ENCODE measurements around the gene SLC27A4.

The SLC27A4 gene

GRCh38 chr9:128389395-128390149 is 49.2 kb downstream of the SLC27A4 start:
- Histone ChIP-seq H3K36me3 (ENCODE audit: control insufficient read depth in 1 of 2, insufficient read depth in 2 of 2, low read depth in 1 of 2, low read length in 2 of 2) (peaks cover 51 to 70% of the 10 kb centered on the region in 2 experiments), H2AFZ (ENCODE audit: low read depth, low read length) (no peak overlapping the region), H3K14ac (ENCODE audit: low read length in 2 of 2) (no peak overlapping the region), H3K4me2 (ENCODE audit: low read length, poor library complexity, severe bottlenecking) (no peak overlapping the region), H3K9ac (ENCODE audit: low read length) (no peak overlapping the region), H3K4me1 (ENCODE audit: control insufficient read depth, insufficient read depth, low read depth, low read length) (peaks cover 18% of the 10 kb centered on the region), H4K91ac (ENCODE audit: low read length) (no peak overlapping the region), H3K4ac (ENCODE audit: low read depth in 1 of 2, low read length in 2 of 2) (no peak overlapping the region), H3K18ac (ENCODE audit: low read depth in 1 of 2, low read length in 2 of 2) (no peak overlapping the region), H3K23ac (ENCODE audit: low read length in 2 of 2) (no peak overlapping the region), H3K27me3 (ENCODE audit: control insufficient read depth in 1 of 2, insufficient read depth in 1 of 2, low read length in 2 of 2) (peaks cover 2 to 41% of the 10 kb centered on the region in 2 experiments), H2BK12ac (ENCODE audit: low read length in 2 of 2) (no peak overlapping the region), H3K9me3 (ENCODE audit: control insufficient read depth, low read length) (no peaks in the 10 kb centered on the region), H3K79me1 (replicated peaks; ENCODE audit: low read length, poor library complexity, severe bottlenecking) (peaks cover 15% of the 10 kb centered on the region), H2BK5ac (ENCODE audit: low read depth, low read length, poor library complexity, severe bottlenecking) (no peak overlapping the region), H3K27ac (ENCODE audit: low read length, poor library complexity, severe bottlenecking) (no peak overlapping the region), H2AK5ac (ENCODE audit: low read length, severe bottlenecking) (no peak overlapping the region), H2BK15ac (ENCODE audit: low read depth, poor library complexity, severe bottlenecking) (no peak overlapping the region), H3K4me3 (ENCODE audit: insufficient read depth in 1 of 2, low read depth in 1 of 2, low read length in 2 of 2) (peak overlapping the region in 1 of 2 experiments; percentile 5), H2BK120ac (ENCODE audit: low read depth, low read length) (no peak overlapping the region), H4K8ac (ENCODE audit: low read length) (no peak overlapping the region)
- 85% methylated on average over 13 of the region's 13 CpGs for WGBS
- DNase-seq: no peak

GRCh38 chr9:128390150-128390812 is 50.0 kb downstream of the SLC27A4 start:
- Histone ChIP-seq H3K9me3 (ENCODE audit: control insufficient read depth, low read length) (no peaks in the 10 kb centered on the region), H2BK12ac (ENCODE audit: low read length in 2 of 2) (no peak overlapping the region), H4K8ac (ENCODE audit: low read length) (no peak overlapping the region), H2BK120ac (ENCODE audit: low read depth, low read length) (no peak overlapping the region), H3K18ac (ENCODE audit: low read depth in 1 of 2, low read length in 2 of 2) (no peak overlapping the region), H3K4me2 (ENCODE audit: low read length, poor library complexity, severe bottlenecking) (no peak overlapping the region), H3K36me3 (ENCODE audit: control insufficient read depth in 1 of 2, insufficient read depth in 2 of 2, low read depth in 1 of 2, low read length in 2 of 2) (peaks cover 48 to 67% of the 10 kb centered on the region in 2 experiments), H2AFZ (ENCODE audit: low read depth, low read length) (no peak overlapping the region), H3K27me3 (ENCODE audit: control insufficient read depth in 1 of 2, insufficient read depth in 1 of 2, low read length in 2 of 2) (peaks cover 9 to 48% of the 10 kb centered on the region in 2 experiments), H3K23ac (ENCODE audit: low read length in 2 of 2) (no peak overlapping the region), H3K4ac (ENCODE audit: low read depth in 1 of 2, low read length in 2 of 2) (no peak overlapping the region), H2BK5ac (ENCODE audit: low read depth, low read length, poor library complexity, severe bottlenecking) (no peak overlapping the region), H3K27ac (ENCODE audit: low read length, poor library complexity, severe bottlenecking) (no peak overlapping the region), H3K9ac (ENCODE audit: low read length) (no peak overlapping the region), H3K79me1 (replicated peaks; ENCODE audit: low read length, poor library complexity, severe bottlenecking) (peaks cover 10% of the 10 kb centered on the region), H2AK5ac (ENCODE audit: low read length, severe bottlenecking) (no peak overlapping the region), H2BK15ac (ENCODE audit: low read depth, poor library complexity, severe bottlenecking) (no peak overlapping the region), H3K4me3 (ENCODE audit: insufficient read depth in 1 of 2, low read depth in 1 of 2, low read length in 2 of 2) (no peak overlapping the region), H4K91ac (ENCODE audit: low read length) (no peak overlapping the region), H3K14ac (ENCODE audit: low read length in 2 of 2) (no peak overlapping the region), H3K4me1 (ENCODE audit: control insufficient read depth, insufficient read depth, low read depth, low read length) (peaks cover 16% of the 10 kb centered on the region)
- DNase-seq: no peak
- WGBS: 96% methylated on average over 10 of the region's 11 CpGs

GRCh38 chr9:128390813-128391711 is 50.7 kb downstream of the SLC27A4 start:
- 87% methylated on average over 6 of the region's 8 CpGs for WGBS
- no peak for DNase-seq

GRCh38 chr9:128391956-128392301 is 51.6 kb downstream of the SLC27A4 start:
- no peak overlapping the region for H4K91ac ChIP-seq (ENCODE audit: low read length)
- no peak overlapping the region for H3K23ac ChIP-seq (ENCODE audit: low read length in 2 of 2)
- no peak overlapping the region for H2BK120ac ChIP-seq (ENCODE audit: low read depth, low read length)
- H3K4me3 ChIP-seq (ENCODE audit: insufficient read depth in 1 of 2, low read depth in 1 of 2, low read length in 2 of 2): no peak overlapping the region
- H2BK15ac ChIP-seq (ENCODE audit: low read depth, poor library complexity, severe bottlenecking): no peak overlapping the region
- WGBS: 31% methylated on average over 21 of the region's 21 CpGs
- H3K27me3 ChIP-seq (ENCODE audit: control insufficient read depth in 1 of 2, insufficient read depth in 1 of 2, low read length in 2 of 2): peaks cover 19 to 55% of the 10 kb centered on the region in 2 experiments
- no peak overlapping the region for H3K9ac ChIP-seq (ENCODE audit: low read length)
- no peak overlapping the region for H2BK5ac ChIP-seq (ENCODE audit: low read depth, low read length, poor library complexity, severe bottlenecking)
- H3K27ac ChIP-seq (ENCODE audit: low read length, poor library complexity, severe bottlenecking): no peak overlapping the region
- no peak for DNase-seq
- H4K8ac ChIP-seq (ENCODE audit: low read length): no peak overlapping the region
- H3K4ac ChIP-seq (ENCODE audit: low read depth in 1 of 2, low read length in 2 of 2): no peak overlapping the region
- peaks cover 17% of the 10 kb centered on the region for H3K4me1 ChIP-seq (ENCODE audit: control insufficient read depth, insufficient read depth, low read depth, low read length)
- H3K4me2 ChIP-seq (ENCODE audit: low read length, poor library complexity, severe bottlenecking): peak overlapping the region; percentile 34
- no peak overlapping the region for H2AFZ ChIP-seq (ENCODE audit: low read depth, low read length)
- H3K79me1 ChIP-seq (replicated peaks; ENCODE audit: low read length, poor library complexity, severe bottlenecking): peaks cover 3% of the 10 kb centered on the region
- no peak overlapping the region for H2AK5ac ChIP-seq (ENCODE audit: low read length, severe bottlenecking)
- no peaks in the 10 kb centered on the region for H3K9me3 ChIP-seq (ENCODE audit: control insufficient read depth, low read length)
- H3K18ac ChIP-seq (ENCODE audit: low read depth in 1 of 2, low read length in 2 of 2): no peak overlapping the region
- H3K36me3 ChIP-seq (ENCODE audit: control insufficient read depth in 1 of 2, insufficient read depth in 2 of 2, low read depth in 1 of 2, low read length in 2 of 2): peaks cover 43 to 51% of the 10 kb centered on the region in 2 experiments
- H2BK12ac ChIP-seq (ENCODE audit: low read length in 2 of 2): no peak overlapping the region
- no peak overlapping the region for H3K14ac ChIP-seq (ENCODE audit: low read length in 2 of 2)

More at GRCh38 chr9:128390813-128391711, 50.7 kb downstream of the SLC27A4 start:
- H3K9ac ChIP-seq (ENCODE audit: low read length): no peak overlapping the region
- no peak overlapping the region for H3K27ac ChIP-seq (ENCODE audit: low read length, poor library complexity, severe bottlenecking)
- H3K18ac ChIP-seq (ENCODE audit: low read depth in 1 of 2, low read length in 2 of 2): no peak overlapping the region
- peaks cover 6% of the 10 kb centered on the region for H3K79me1 ChIP-seq (replicated peaks; ENCODE audit: low read length, poor library complexity, severe bottlenecking)
- H3K4me2 ChIP-seq (ENCODE audit: low read length, poor library complexity, severe bottlenecking): no peak overlapping the region
- H3K23ac ChIP-seq (ENCODE audit: low read length in 2 of 2): no peak overlapping the region
- no peak overlapping the region for H4K91ac ChIP-seq (ENCODE audit: low read length)
- H2AK5ac ChIP-seq (ENCODE audit: low read length, severe bottlenecking): no peak overlapping the region
- H3K4me3 ChIP-seq (ENCODE audit: insufficient read depth in 1 of 2, low read depth in 1 of 2, low read length in 2 of 2): no peak overlapping the region
- peaks cover 15 to 49% of the 10 kb centered on the region in 2 experiments for H3K27me3 ChIP-seq (ENCODE audit: control insufficient read depth in 1 of 2, insufficient read depth in 1 of 2, low read length in 2 of 2)
- H2BK12ac ChIP-seq (ENCODE audit: low read length in 2 of 2): no peak overlapping the region
- peaks cover 48 to 59% of the 10 kb centered on the region in 2 experiments for H3K36me3 ChIP-seq (ENCODE audit: control insufficient read depth in 1 of 2, insufficient read depth in 2 of 2, low read depth in 1 of 2, low read length in 2 of 2)
- H3K9me3 ChIP-seq (ENCODE audit: control insufficient read depth, low read length): no peaks in the 10 kb centered on the region
- no peak overlapping the region for H2BK120ac ChIP-seq (ENCODE audit: low read depth, low read length)
- H3K4ac ChIP-seq (ENCODE audit: low read depth in 1 of 2, low read length in 2 of 2): no peak overlapping the region
- peaks cover 16% of the 10 kb centered on the region for H3K4me1 ChIP-seq (ENCODE audit: control insufficient read depth, insufficient read depth, low read depth, low read length)
- no peak overlapping the region for H3K14ac ChIP-seq (ENCODE audit: low read length in 2 of 2)
- no peak overlapping the region for H4K8ac ChIP-seq (ENCODE audit: low read length)
- H2BK15ac ChIP-seq (ENCODE audit: low read depth, poor library complexity, severe bottlenecking): no peak overlapping the region
- H2BK5ac ChIP-seq (ENCODE audit: low read depth, low read length, poor library complexity, severe bottlenecking): no peak overlapping the region
- H2AFZ ChIP-seq (ENCODE audit: low read depth, low read length): no peak overlapping the region

Measured in mesenchymal stem cell (in vitro differentiated cells and primary cell).